Activated CD4-positive, alpha-beta T cell treated with anti-CD3 and anti-CD28 coated beads, Interleukin-2, amount 50 U/mL, for 24 hours (primary cell): ENCODE measurements around the gene TNFRSF8.
A peak's percentile ranks its signal among the peaks of the same experiment; 100 is the strongest.
"Not testable (repeated sequence)": the region's sequence is repeated elsewhere in the genome, so short reads cannot be mapped to it uniquely, and the experiment has no call there.

ENCODE experiments used
- DNase-seq, 2 donors: peaks; one replicate each; pipeline ENCODE4 v3.0.0-alpha.2; 2020; ENCODE audit warnings: low read depth in 1 of 2, low spot score in 1 of 2

Gene TNFRSF8

DNA sequence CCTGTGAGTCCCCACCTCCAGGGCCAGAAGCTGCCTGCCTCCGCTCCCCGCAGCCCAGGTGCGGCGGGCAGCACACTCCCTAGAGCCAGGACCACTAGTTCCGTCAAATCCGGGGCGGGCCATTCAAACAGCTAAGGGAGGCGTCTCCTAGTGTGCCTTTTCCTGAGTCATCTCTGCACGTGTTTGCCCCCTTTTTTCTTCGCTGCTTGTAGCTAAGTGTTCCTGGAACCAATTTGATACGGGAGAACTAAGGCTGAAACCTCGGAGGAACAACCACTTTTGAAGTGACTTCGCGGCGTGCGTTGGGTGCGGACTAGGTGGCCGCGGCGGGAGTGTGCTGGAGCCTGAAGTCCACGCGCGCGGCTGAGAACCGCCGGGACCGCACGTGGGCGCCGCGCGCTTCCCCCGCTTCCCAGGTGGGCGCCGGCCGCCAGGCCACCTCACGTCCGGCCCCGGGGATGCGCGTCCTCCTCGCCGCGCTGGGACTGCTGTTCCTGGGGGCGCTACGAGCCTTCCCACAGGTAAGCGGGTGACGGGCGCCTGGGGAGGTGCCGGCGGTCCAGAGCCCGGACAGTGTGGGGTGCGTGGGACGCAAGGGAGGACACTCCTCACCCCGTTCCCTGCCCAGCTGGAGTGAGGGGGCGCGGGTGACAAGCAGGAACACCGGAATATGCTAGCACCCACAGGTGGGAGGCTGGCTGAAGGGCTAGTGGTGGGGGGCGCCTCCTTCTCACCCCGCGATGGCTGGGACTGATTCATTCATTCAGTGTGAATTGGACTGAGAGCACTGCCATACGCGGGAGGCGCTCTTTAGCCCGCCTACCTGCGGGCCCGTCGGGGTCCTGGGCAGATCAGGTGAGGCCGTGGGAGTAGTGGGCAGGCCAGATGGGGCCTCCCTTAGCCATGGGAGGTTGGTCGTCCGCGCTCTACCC is at the start of gene TNFRSF8:
Gene TNFRSF8, plus strand, starts transcription at position 163 of the 932 bp plus-strand sequence. Its CDS starts 296 bp downstream, at position 459.
- no peak for DNase-seq

DNA sequence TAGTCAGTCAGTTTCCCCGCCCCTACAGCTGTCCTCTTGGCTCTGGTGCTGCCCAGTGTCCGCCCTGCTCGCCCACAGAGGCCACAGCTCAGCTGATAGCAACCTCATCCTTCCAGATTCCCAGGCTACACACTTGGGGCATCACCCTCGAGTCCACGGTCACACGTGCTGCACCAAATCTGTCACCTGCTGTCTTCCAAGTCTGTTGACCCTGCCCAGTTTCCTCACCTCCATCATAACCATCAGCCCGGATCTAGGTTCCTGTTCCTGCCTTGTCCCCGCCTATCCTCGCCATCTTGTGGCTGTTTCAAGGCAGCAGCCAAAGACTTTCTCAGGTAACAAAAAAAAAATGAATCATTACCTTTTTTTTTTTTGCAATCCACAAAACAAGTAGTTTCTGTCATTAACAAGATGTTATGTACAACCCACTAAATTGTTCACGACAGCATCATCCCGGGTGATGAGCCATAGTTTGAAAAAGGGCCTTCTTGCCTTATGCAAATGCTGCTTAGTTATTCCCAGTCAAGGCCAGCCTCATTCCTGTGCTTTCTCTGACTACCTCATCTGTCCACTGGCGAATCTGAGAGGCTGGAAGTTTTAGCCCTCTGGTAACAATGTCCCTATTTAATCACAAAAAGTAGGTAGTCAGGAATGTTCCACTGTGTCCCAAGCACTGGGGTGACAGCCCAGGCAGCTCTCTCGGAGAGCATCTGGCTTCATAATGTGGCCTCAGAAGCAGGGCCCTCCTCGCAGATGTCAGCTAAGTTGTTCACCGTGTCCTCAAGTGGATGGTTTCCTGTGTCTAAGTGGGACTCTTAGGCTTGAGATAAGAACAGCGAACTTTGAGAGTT is 48.7 kb upstream of the TNFRSF8 start:
- no peak for DNase-seq

DNA sequence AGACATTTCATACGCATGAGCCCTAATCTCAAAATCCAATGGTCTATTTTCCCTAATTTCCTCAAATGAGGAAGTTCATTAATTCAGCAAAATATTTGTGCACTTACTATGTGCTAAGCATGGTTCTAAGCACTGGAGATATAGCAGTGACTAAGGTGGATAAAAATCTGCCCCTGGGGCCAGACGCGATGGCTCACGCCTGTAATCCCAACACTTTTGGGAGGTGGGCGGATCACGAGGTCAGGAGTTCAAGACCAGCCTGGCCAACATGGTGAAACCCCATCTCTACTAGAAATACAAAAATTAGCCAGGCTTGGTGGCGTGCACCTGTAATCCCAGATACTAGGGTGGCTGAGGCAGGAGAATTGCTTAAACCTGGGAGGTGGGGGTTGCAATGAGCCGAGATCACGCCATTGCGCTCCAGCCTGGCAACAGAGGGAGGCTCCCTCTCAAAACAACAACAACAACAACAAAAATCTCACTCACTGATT is 48.1 kb upstream of the TNFRSF8 start:
- no peak for DNase-seq

DNA sequence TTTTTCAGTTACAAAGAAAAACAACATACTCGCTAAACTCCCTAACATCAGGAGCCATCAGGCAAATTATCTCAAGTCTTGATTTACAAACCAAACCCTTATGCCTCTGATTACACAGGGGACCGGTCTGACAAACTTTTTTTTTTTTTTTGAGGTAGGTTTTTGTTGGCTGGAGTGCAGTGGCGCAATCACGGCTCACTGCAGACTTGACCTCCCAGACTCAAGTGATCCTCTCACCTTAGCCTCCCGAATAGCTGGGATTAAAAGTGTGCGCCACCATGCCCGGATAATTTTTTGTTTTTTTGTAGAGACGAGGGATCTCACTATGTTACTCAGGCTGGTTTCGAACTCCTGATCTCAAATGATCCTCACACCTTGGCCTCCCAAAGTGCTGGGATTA is 47.6 kb upstream of the TNFRSF8 start:
- no peak for DNase-seq

DNA sequence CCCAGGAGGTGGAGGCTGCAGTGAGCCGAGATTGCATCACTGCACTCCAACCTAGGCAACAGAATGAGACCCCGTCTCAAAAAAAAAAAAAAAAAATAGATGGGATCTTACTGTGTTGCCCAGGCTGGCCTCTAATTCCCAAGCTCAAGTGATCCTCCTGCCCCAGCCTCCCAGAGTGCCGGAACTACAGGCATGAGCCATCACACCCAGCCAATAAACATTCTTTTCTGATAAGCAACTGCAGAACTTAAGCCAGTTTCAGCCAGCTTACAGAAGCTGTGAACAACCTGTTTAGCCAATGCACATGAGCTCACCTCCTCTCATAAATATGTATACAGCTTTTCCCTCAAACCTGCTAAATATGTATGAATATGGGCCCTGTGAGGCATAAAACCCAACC is 46.9 kb upstream of the TNFRSF8 start:
- no peak for DNase-seq

DNA sequence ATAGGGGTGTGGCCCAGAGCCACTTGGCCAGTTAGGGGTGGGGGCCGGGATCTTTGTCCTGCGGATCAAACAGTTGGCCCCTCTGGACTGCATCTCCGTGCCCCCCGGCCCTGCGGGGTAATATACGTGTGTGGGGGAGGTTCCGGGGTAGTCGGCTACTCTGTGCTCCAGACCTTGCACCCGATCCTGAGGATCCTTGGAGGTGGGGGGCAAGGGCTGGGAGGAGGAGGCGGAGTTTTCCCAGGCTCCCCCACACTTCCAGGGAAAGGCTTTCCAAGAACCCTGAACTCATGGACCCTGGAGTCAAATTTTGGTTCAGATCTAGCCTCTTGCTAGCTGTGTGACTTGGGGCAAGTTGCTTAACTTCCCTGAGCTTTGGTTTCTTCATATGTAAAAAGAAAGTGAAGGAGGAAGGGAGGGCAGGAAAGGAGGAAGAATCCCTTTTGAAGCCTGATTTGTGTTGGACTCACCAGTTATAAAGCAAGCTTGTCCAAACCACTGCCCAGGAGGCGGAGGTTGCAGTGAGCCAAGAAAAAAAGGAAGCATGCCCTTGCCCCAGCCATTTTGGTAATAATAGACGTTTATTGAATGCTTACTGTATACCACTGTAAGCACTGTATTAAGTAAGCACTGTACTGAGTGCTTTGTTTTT is 43.1 kb upstream of the TNFRSF8 start:
- no peak for DNase-seq

DNA sequence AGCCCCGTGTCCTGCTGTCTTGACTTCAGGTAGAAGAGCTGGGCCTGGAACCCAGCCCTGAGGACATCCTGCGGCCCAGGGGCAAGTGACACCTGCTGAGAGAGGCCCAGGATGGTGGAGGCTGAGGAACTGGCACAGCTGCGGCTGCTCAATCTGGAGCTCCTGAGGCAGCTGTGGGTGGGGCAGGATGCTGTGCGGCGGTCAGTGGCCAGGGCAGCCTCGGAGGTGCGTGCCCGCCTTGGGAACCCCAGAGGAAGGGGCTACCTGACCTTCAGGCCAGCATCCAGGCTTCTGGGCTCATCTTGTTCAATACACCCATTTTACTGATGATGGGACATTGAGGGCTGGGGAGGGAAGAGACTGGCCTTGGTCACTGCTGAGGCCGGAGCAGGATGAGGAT is 41.5 kb upstream of the TNFRSF8 start:
- no peak for DNase-seq

DNA sequence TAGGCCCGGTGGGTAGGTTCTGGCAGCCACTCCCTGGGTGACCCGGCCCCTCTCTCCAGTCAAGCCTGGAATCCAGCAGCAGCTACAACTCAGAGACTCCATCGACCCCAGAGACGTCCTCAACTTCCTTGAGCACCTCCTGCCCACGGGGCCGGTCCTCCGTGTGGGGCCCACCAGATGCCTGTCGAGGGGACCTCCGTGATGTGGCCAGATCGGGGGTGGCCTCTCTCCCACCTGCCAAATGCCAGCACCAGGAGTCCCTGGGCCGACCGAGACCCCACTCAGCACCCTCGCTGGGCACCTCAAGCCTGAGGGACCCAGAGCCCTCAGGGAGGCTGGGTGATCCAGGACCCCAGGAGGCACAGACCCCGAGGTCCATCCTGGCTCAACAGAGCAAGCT is 41.1 kb upstream of the TNFRSF8 start:
- no peak for DNase-seq

DNA sequence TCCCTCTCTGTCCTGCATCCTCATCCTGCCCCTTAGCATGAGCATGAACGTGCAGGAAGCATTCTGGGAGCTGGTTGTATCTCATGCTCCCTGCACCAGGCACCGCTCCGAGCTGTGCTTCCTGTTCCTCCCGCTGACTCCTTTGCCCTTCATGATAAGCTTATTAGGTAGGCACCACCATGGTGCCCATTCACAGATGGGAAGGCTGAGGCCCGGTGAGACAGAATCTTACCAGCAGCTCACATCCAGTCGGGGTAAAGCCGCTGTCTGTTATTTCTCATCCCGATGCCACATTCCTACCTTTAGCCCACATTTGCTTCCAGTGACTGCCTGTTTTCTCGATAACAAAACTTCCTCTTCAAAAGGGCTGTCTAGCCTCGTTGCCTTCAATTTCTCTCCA is 36.5 kb upstream of the TNFRSF8 start:
- no peak for DNase-seq

DNA sequence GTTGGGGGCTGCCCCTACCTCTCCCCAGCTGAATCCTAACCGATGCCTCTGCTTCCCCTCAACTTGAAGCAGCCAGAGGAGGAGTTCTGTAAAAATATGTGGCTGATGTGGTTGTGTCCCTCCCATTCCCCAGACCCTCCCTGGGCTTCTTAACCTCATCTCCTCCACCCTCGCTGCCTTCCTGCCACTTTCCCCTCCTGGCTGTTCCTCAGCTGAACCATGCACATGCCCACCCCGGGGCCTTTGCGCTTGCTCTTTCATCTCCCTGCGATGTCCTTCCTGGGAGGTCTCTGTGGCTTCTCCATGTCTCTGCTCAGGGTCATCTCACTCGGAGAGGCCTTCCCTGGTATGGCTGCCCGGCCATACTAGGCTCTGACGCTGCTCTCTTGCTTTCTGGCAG is 34.9 kb upstream of the TNFRSF8 start:
- DNase-seq: no peak

DNA sequence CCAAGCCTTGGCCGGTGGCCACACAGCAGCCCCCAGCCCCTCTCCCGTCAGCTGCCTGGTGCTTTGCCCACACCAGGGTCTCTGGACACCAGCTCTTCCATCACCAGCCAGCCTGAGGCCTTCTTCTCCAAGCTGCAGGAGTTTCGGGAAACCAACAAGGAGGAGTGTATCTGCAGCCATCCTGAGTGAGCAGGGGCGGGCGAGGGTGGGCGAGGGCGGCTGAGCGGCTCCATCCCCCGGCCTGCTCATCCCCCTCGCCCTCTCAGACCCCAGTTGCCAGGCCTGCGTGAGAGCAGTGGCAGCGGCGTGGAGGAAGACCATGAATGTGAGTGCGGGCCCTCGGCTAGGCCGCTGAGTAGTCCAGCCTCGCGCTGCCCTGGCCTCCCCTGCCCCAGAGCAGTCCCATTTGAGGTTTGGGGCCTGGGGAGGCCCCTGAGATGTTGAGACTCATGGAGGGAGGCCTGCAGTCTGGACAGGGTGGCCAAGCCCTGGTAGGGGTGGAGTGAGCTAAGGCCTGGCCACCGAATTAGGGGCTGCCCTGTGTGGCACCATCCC is 34.1 kb upstream of the TNFRSF8 start:
- DNase-seq: no peak

DNA sequence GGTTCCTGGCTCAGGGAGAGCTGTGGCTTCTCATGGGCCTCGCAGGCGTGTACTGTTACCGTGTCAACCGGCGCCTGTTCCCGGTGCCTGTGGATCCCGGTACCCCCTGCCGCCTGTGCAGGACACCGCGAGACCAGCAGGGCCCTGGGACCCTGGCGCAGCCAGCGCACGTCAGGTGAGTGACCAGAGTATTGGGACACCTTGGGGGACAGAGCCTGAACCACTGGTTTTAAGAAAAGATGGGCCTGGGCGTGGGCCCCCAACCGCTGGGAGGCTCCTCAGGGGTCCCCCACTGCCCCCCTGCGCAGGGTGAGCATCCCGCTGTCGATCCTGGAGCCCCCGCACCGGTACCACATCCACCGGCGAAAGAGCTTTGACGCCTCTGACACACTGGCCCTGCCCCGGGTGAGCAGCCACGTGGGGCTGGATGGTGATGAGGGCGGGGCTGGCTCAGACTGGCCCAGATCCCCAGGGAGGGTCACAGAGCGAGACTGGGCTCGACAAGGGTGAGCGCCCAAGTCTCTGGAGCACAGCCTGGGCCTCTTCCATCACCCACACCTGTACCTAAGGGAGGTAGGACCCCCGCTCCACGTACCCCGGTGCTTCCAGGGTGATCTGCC is 33.3 kb upstream of the TNFRSF8 start:
- DNase-seq: no peak

DNA sequence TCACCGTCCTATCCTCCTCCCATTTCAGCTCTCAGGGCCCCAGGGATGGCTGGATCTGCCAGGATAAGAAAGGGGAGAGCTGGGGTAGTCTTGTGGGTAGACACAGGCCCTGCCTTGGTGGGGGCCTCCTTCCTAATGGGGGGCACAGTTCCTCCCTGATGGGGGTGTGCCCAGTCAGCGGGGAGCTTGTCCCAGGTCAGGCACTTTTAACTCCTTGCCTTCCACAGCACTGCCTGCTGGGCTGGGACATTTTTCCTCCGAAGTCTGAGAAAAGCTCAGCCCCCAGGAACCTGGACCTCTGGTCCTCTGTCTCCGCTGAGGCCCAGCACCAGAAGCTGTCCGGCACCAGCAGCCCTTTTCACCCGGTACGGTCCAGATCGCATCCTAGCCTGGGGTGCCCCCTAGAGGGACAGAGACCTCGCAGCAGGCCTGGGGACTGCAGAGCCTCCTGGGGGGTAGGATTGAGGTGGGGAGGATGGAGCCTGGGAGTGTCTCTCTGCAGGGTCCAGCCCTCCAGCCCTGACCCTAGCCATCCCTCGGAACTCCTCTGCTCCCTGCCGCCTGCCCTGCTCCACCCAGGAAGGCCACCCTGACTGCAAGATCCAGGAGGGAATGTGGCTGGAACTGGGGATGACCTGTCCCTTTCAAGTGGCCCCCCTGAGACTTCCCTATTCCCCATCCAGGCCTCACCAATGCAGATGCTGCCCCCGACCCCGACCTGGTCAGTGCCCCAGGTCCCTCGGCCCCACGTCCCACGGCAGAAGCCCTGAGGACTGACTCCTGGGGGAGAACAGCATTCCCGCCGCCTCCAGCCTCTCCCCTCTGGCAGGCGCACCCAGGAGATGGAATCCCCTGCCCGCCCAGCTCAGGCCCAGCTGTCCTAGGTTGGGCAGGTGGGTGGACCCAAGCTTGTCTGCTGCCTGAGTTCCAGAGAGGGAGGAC is 31.8 kb upstream of the TNFRSF8 start:
- DNase-seq: peak in 1 of 2 donors; percentile 17

DNA sequence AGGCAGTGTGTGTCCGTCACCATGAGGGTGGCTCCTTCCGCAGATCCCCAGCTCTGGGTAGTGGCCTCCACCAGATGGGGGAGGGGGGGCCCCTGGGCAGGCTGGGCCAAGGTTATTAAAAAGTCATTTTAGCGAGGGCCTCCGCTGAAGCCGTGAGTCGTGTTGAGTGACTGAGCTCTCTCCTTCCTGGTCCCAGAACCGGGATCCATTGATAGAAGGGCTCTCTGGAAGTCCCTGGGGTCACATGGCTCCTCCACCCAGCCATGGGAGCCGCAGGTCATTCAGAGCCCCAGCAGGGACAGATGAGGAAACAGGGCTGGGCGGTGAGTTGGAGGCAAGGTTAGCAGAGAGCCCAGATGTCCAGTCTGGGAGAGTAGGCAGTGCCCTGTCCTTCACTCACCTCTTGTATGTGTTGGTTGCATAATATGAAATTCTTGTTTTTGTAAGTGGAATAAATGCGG is 30.9 kb upstream of the TNFRSF8 start:
- no peak for DNase-seq

DNA sequence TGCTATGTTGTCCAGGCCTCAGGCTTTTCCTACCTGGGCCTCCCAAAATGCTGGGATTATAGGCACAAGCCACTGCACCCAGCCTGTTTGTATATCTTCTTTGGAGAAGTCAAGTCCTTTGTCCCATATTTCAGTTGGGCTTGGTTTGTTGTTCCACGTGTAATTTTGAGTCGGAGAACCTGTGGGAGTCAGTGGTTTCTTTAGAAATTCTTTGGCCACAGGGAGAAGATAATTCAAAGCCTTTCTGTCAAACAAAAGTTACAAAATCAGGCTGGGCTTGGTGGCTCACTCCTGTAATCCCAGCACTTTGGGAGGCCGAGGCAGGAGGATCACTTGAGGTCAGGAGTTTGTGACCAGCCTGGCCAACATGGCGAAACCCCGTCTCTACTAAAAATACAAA is 29.7 kb upstream of the TNFRSF8 start:
- DNase-seq: not testable (repeated sequence)

DNA sequence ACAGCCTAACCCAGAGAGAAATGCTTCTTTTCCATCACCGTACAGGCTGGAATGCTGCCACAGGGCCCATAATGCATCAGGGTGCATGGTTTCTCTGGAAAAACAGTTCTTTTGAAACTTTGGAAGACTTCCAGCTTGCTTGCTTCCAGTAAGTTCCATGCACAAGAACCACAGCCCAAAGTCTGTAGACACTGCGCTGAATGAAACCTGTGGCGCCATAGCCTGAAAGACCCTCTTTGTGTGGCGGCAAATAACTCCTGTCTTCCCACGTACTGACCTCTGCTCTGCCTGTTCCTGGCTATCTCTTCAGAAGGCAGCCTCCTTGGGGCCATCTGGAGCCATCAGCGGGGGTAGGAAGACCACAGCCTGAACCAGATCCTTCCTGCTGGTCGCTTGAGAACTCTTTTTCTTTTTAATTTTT is 28.7 kb upstream of the TNFRSF8 start:
- DNase-seq: no peak

DNA sequence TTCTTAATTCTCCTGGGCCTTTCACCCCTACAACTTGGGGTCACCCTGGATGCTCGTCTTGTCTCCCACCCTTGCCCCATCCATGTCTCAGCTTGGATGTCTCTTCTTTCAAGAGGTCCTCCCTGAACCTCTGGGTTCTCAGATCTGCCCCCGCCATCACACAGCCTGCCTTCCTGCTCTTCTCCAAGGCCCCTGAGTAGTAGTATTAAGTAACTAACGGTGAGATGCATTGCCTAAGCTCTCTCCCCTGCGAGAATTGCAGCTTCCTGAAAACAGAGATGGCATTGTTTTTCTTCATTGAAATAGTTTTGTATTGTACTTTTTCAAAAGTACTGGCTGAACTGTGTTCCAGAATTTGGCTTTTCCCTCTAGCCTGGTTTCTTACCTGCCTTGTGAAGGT is 27.8 kb upstream of the TNFRSF8 start:
- DNase-seq: no peak

DNA sequence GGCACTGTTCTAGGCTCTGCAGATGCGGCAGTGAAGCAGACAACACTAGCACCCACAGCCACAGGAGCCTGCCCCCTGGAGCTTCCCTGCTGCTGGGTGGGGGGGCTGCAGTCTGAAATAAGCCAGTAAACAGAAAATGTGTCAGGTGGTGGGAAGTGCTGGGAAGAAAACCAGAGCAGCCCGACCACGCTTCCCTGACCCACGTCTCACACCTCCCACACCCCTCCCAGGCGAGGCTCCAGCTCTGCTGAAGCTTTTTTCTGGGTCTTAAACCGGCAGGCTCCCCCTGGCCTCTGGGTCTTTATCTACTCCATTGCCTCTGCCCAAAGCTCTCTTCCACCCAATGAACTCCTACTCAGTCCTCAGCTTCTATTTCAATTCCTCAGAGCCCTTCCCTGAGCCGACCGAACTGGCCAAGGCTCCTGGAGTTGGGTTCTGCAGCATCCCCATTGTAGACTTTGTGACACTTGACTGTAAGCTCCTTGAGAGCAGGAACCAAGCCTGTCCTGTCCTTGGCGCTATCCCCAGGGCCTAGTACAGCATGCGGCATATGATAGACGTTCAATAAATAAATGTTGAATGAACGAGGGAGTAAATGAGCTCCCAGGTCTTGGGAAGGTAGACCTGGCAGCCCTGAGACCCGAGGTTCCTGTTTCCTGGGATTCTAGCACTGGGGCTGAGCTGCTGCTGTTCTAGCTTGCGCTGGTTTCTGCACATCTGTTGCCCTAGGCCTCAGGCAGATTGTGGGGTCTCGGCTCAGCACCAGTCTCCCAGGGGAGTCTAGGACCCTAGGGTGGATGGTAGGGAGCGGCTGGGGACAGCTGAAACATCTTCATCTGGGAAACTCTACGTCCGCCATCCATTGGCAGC is 25.4 kb upstream of the TNFRSF8 start:
- no peak for DNase-seq
